ENCODE data around the gene SERPINB13.

The SERPINB13 gene

GRCh38 chr18:63648241-63648640 is 61.1 kb downstream of the SERPINB13 start (continued):
- TF ChIP-seq CREB5 (CRISPR knock-in tag; IDR thresholded peaks at IDR 0.05; ENCODE audit: low read depth): no peak
- no peak for TF ChIP-seq ZNF70 (CRISPR knock-in tag; IDR thresholded peaks at IDR 0.05)
- no peak for TF ChIP-seq ZC3H10 (CRISPR knock-in tag; IDR thresholded peaks at IDR 0.05)
- TF ChIP-seq OSR1 (CRISPR knock-in tag; IDR thresholded peaks at IDR 0.05): no peak
- TF ChIP-seq SNAI2 (CRISPR knock-in tag; IDR thresholded peaks at IDR 0.05): no peak
- no peak for TF ChIP-seq BACH2 (CRISPR knock-in tag; IDR thresholded peaks at IDR 0.05; ENCODE audit: borderline replicate concordance)

All from SK-N-SH treated with all-trans-retinoic acid at 6 μM for 48 hours (cell line).